Fibroblast of lung (primary cell): Measurements from ENCODE around the gene ZNRF4.

Source experiments
- EZH2 ChIP-seq: IDR thresholded peaks from 2 replicates; pipeline ENCODE4 v1.5.1; 2012; ENCODE audit warnings: low read length, control low read depth, mild to moderate bottlenecking; ENCODE audit errors: missing control alignments
- TF ChIP-seq, protein P1 (sequence below), 2 donors: IDR thresholded peaks in 1 of 2; conservative IDR thresholded peaks in 1 of 2; 1 replicate in 1 of 2; 2 replicates in 1 of 2; pipeline ENCODE4 v1.5.1; 2011 to 2012; ENCODE audit warnings: low read length in 2 of 2, control low read depth in 1 of 2, inconsistent platforms in 1 of 2, low read depth in 1 of 2, mild to moderate bottlenecking in 1 of 2

DNA sequence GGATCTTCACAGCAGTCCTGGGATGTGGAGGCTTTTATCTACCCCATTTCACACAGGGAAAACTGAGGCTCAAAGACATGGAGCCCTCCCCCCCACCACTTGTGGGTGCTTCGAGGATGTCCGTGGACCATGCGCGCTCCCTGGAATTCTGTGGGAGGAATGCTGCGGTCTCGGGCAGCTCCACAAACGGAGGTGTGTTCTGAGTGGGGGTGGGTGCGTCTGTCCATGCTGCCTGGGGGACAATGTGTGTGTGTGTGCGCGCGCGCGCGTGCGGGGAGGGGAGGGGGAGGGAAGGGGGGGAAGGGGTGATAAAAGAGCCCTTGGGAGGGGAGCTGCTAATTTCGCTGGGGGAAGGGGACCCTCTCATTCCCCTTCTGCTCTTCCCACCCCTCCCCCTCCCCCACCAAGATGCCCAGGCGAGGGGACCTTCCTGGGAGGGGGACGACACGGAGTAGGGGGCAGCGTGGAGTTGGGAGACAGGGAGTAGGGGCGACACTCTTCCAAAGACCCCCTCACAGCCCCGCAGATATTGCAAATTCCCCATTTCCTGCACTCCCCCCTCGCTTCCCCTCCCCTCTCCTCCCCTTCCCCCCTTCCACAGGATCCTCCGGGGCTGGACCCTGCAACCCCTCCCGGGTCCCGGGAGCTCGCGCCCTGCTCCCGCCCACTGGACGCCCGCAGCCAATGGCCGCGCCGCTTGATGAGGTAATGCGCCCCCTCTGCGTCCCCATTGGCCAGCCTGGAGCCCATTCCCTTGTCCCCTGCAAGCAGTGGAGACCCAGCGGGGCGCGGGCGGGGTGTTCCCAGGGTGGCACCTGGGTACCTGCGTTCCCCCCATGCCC, 18.9 kb upstream of the ZNRF4 start:
- TF ChIP-seq, protein P1, sequence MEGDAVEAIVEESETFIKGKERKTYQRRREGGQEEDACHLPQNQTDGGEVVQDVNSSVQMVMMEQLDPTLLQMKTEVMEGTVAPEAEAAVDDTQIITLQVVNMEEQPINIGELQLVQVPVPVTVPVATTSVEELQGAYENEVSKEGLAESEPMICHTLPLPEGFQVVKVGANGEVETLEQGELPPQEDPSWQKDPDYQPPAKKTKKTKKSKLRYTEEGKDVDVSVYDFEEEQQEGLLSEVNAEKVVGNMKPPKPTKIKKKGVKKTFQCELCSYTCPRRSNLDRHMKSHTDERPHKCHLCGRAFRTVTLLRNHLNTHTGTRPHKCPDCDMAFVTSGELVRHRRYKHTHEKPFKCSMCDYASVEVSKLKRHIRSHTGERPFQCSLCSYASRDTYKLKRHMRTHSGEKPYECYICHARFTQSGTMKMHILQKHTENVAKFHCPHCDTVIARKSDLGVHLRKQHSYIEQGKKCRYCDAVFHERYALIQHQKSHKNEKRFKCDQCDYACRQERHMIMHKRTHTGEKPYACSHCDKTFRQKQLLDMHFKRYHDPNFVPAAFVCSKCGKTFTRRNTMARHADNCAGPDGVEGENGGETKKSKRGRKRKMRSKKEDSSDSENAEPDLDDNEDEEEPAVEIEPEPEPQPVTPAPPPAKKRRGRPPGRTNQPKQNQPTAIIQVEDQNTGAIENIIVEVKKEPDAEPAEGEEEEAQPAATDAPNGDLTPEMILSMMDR (conservative IDR thresholded peaks at IDR 0.05 in 1 of 2, IDR thresholded peaks at IDR 0.05 in 1 of 2; ENCODE audit: low read depth in 1 of 2, low read length in 2 of 2), result no peak
- TF ChIP-seq EZH2, result no peak
